ENCODE results near the gene FGFR2.

Gene FGFR2

GRCh38 chr10:121540732-121541395 lies 57.4 kb downstream of the FGFR2 start:
- Histone ChIP-seq H3K4me3 (ENCODE audit: insufficient read depth, low read depth, low read length, poor library complexity, severe bottlenecking) (no peak overlapping the region), H3K27me3 (replicated peaks; ENCODE audit: control insufficient read depth, insufficient read depth, low read length, poor library complexity, severe bottlenecking) (no peaks in the 10 kb centered on the region), H3K36me3 (ENCODE audit: control insufficient read depth, insufficient read depth, low read length) (no peaks in the 10 kb centered on the region), H3K27ac (ENCODE audit: insufficient read depth, low read length, poor library complexity, severe bottlenecking) (no peak overlapping the region), H3K4me1 (ENCODE audit: control insufficient read depth, insufficient read depth, low read length, poor library complexity, severe bottlenecking) (no peaks in the 10 kb centered on the region), H3K9me3 (ENCODE audit: control insufficient read depth, low read length) (no peaks in the 10 kb centered on the region)
- DNase-seq, result no peak

GRCh38 chr10:121539786-121540185 lies 58.5 kb downstream of the FGFR2 start:
- Histone ChIP-seq H3K4me1 (ENCODE audit: control insufficient read depth, insufficient read depth, low read length, poor library complexity, severe bottlenecking) (no peaks in the 10 kb centered on the region), H3K36me3 (ENCODE audit: control insufficient read depth, insufficient read depth, low read length) (no peaks in the 10 kb centered on the region), H3K9me3 (ENCODE audit: control insufficient read depth, low read length) (no peaks in the 10 kb centered on the region), H3K4me3 (ENCODE audit: insufficient read depth, low read depth, low read length, poor library complexity, severe bottlenecking) (no peak overlapping the region), H3K27me3 (replicated peaks; ENCODE audit: control insufficient read depth, insufficient read depth, low read length, poor library complexity, severe bottlenecking) (no peaks in the 10 kb centered on the region), H3K27ac (ENCODE audit: insufficient read depth, low read length, poor library complexity, severe bottlenecking) (no peak overlapping the region)
- DNase-seq, result no peak

GRCh38 chr10:121536310-121536913 lies 61.8 kb downstream of the FGFR2 start:
- no peak overlapping the region for H3K27ac ChIP-seq (ENCODE audit: insufficient read depth, low read length, poor library complexity, severe bottlenecking)
- H3K4me3 ChIP-seq (ENCODE audit: insufficient read depth, low read depth, low read length, poor library complexity, severe bottlenecking), result no peak overlapping the region
- no peak for DNase-seq
- H3K36me3 ChIP-seq (ENCODE audit: control insufficient read depth, insufficient read depth, low read length), result no peaks in the 10 kb centered on the region
- no peaks in the 10 kb centered on the region for H3K4me1 ChIP-seq (ENCODE audit: control insufficient read depth, insufficient read depth, low read length, poor library complexity, severe bottlenecking)
- H3K27me3 ChIP-seq (replicated peaks; ENCODE audit: control insufficient read depth, insufficient read depth, low read length, poor library complexity, severe bottlenecking), result no peaks in the 10 kb centered on the region
- H3K9me3 ChIP-seq (ENCODE audit: control insufficient read depth, low read length), result no peaks in the 10 kb centered on the region

GRCh38 chr10:121535381-121535780 lies 62.9 kb downstream of the FGFR2 start:
- H3K27me3 ChIP-seq (replicated peaks; ENCODE audit: control insufficient read depth, insufficient read depth, low read length, poor library complexity, severe bottlenecking), result no peaks in the 10 kb centered on the region
- H3K4me1 ChIP-seq (ENCODE audit: control insufficient read depth, insufficient read depth, low read length, poor library complexity, severe bottlenecking), result no peaks in the 10 kb centered on the region
- DNase-seq, result no peak
- no peak overlapping the region for H3K4me3 ChIP-seq (ENCODE audit: insufficient read depth, low read depth, low read length, poor library complexity, severe bottlenecking)
- H3K36me3 ChIP-seq (ENCODE audit: control insufficient read depth, insufficient read depth, low read length), result no peaks in the 10 kb centered on the region
- no peak overlapping the region for H3K27ac ChIP-seq (ENCODE audit: insufficient read depth, low read length, poor library complexity, severe bottlenecking)
- no peaks in the 10 kb centered on the region for H3K9me3 ChIP-seq (ENCODE audit: control insufficient read depth, low read length)

- Histone ChIP-seq H3K4me1 (ENCODE audit: control insufficient read depth, insufficient read depth, low read length, poor library complexity, severe bottlenecking) (no peaks in the 10 kb centered on the region), H3K27ac (ENCODE audit: insufficient read depth, low read length, poor library complexity, severe bottlenecking) (no peak overlapping the region), H3K4me3 (ENCODE audit: insufficient read depth, low read depth, low read length, poor library complexity, severe bottlenecking) (no peak overlapping the region), H3K36me3 (ENCODE audit: control insufficient read depth, insufficient read depth, low read length) (no peaks in the 10 kb centered on the region), H3K9me3 (ENCODE audit: control insufficient read depth, low read length) (no peaks in the 10 kb centered on the region), H3K27me3 (replicated peaks; ENCODE audit: control insufficient read depth, insufficient read depth, low read length, poor library complexity, severe bottlenecking) (no peaks in the 10 kb centered on the region)
- DNase-seq, result no peak
These were observed 65.9 kb downstream of the FGFR2 start for GRCh38 chr10:121532292-121532864.

- H3K36me3 ChIP-seq (ENCODE audit: control insufficient read depth, insufficient read depth, low read length), result no peaks in the 10 kb centered on the region
- no peak overlapping the region for H3K4me3 ChIP-seq (ENCODE audit: insufficient read depth, low read depth, low read length, poor library complexity, severe bottlenecking)
- no peaks in the 10 kb centered on the region for H3K4me1 ChIP-seq (ENCODE audit: control insufficient read depth, insufficient read depth, low read length, poor library complexity, severe bottlenecking)
- H3K9me3 ChIP-seq (ENCODE audit: control insufficient read depth, low read length), result no peaks in the 10 kb centered on the region
- H3K27me3 ChIP-seq (replicated peaks; ENCODE audit: control insufficient read depth, insufficient read depth, low read length, poor library complexity, severe bottlenecking), result no peaks in the 10 kb centered on the region
- H3K27ac ChIP-seq (ENCODE audit: insufficient read depth, low read length, poor library complexity, severe bottlenecking), result no peak overlapping the region
- no peak for DNase-seq
These were observed 66.4 kb downstream of the FGFR2 start for GRCh38 chr10:121531830-121532178.

- no peak overlapping the region for H3K27ac ChIP-seq (ENCODE audit: insufficient read depth, low read length, poor library complexity, severe bottlenecking)
- no peaks in the 10 kb centered on the region for H3K4me1 ChIP-seq (ENCODE audit: control insufficient read depth, insufficient read depth, low read length, poor library complexity, severe bottlenecking)
- H3K27me3 ChIP-seq (replicated peaks; ENCODE audit: control insufficient read depth, insufficient read depth, low read length, poor library complexity, severe bottlenecking), result no peaks in the 10 kb centered on the region
- H3K36me3 ChIP-seq (ENCODE audit: control insufficient read depth, insufficient read depth, low read length), result no peaks in the 10 kb centered on the region
- no peaks in the 10 kb centered on the region for H3K9me3 ChIP-seq (ENCODE audit: control insufficient read depth, low read length)
- no peak for DNase-seq
- H3K4me3 ChIP-seq (ENCODE audit: insufficient read depth, low read depth, low read length, poor library complexity, severe bottlenecking), result no peak overlapping the region
These were observed 67.0 kb downstream of the FGFR2 start for GRCh38 chr10:121531076-121531829.

- Histone ChIP-seq H3K9me3 (ENCODE audit: control insufficient read depth, low read length) (no peaks in the 10 kb centered on the region), H3K4me1 (ENCODE audit: control insufficient read depth, insufficient read depth, low read length, poor library complexity, severe bottlenecking) (no peaks in the 10 kb centered on the region), H3K4me3 (ENCODE audit: insufficient read depth, low read depth, low read length, poor library complexity, severe bottlenecking) (no peak overlapping the region), H3K27me3 (replicated peaks; ENCODE audit: control insufficient read depth, insufficient read depth, low read length, poor library complexity, severe bottlenecking) (no peaks in the 10 kb centered on the region), H3K27ac (ENCODE audit: insufficient read depth, low read length, poor library complexity, severe bottlenecking) (no peak overlapping the region), H3K36me3 (ENCODE audit: control insufficient read depth, insufficient read depth, low read length) (no peaks in the 10 kb centered on the region)
- DNase-seq, result no peak
These were observed 67.7 kb downstream of the FGFR2 start for GRCh38 chr10:121530481-121531075.

GRCh38 chr10:121527690-121528089 lies 70.6 kb downstream of the FGFR2 start:
- no peaks in the 10 kb centered on the region for H3K9me3 ChIP-seq (ENCODE audit: control insufficient read depth, low read length)
- H3K27me3 ChIP-seq (replicated peaks; ENCODE audit: control insufficient read depth, insufficient read depth, low read length, poor library complexity, severe bottlenecking), result no peaks in the 10 kb centered on the region
- DNase-seq, result no peak
- H3K27ac ChIP-seq (ENCODE audit: insufficient read depth, low read length, poor library complexity, severe bottlenecking), result no peak overlapping the region
- H3K36me3 ChIP-seq (ENCODE audit: control insufficient read depth, insufficient read depth, low read length), result no peaks in the 10 kb centered on the region
- H3K4me3 ChIP-seq (ENCODE audit: insufficient read depth, low read depth, low read length, poor library complexity, severe bottlenecking), result no peak overlapping the region
- no peaks in the 10 kb centered on the region for H3K4me1 ChIP-seq (ENCODE audit: control insufficient read depth, insufficient read depth, low read length, poor library complexity, severe bottlenecking)

Measured in effector memory CD4-positive, alpha-beta T cell (primary cell).